Putamen (tissue), 1 donor: ENCODE data around the gene IL3RA.
"Not testable (repeated sequence)": the region's sequence is repeated elsewhere in the genome, so short reads cannot be mapped to it uniquely, and the experiment has no call there.

Source experiments
- DNase-seq: peaks from one replicate; pipeline ENCODE4 v3.0.0-alpha.2; 2016; ENCODE audit warnings: low spot score

Gene IL3RA

GRCh38 chrX:1398431-1399340 lies 62.1 kb downstream of the IL3RA start:
- no peak for DNase-seq

GRCh38 chrX:1400049-1400448 lies 63.5 kb downstream of the IL3RA start:
- DNase-seq: no peak

GRCh38 chrX:1400742-1401471 lies 64.3 kb downstream of the IL3RA start:
- DNase-seq: no peak

GRCh38 chrX:1401611-1402430 lies 65.2 kb downstream of the IL3RA start:
- no peak for DNase-seq

- no peak for DNase-seq
Observed at GRCh38 chrX:1403228-1403627, 66.6 kb downstream of the IL3RA start.

- DNase-seq: not testable (repeated sequence)
Observed at GRCh38 chrX:1403867-1404266, 67.3 kb downstream of the IL3RA start.

- not testable (repeated sequence) for DNase-seq
Observed at GRCh38 chrX:1405769-1406168, 69.2 kb downstream of the IL3RA start.

- no peak for DNase-seq
Observed at GRCh38 chrX:1407035-1407434, 70.5 kb downstream of the IL3RA start.

GRCh38 chrX:1411326-1411725 lies 74.7 kb downstream of the IL3RA start:
- no peak for DNase-seq

GRCh38 chrX:1412551-1413161 lies 76.1 kb downstream of the IL3RA start:
- DNase-seq: no peak

- no peak for DNase-seq
Observed at GRCh38 chrX:1416327-1416784, 79.8 kb downstream of the IL3RA start.

GRCh38 chrX:1416965-1417760 lies 80.6 kb downstream of the IL3RA start:
- DNase-seq: no peak

- no peak for DNase-seq
Observed at GRCh38 chrX:1417921-1418771, 81.6 kb downstream of the IL3RA start.

GRCh38 chrX:1418901-1419544 lies 82.4 kb downstream of the IL3RA start:
- no peak for DNase-seq

GRCh38 chrX:1419545-1420355 lies 83.2 kb downstream of the IL3RA start:
- no peak for DNase-seq

GRCh38 chrX:1420371-1420770 lies 83.8 kb downstream of the IL3RA start:
- no peak for DNase-seq

GRCh38 chrX:1421433-1422134 lies 85.0 kb downstream of the IL3RA start:
- DNase-seq: no peak

- no peak for DNase-seq
Observed at GRCh38 chrX:1422135-1422465, 85.5 kb downstream of the IL3RA start.
